ENCODE data around the gene CXXC5. TPM values are rescaled to one million over a fixed set of nuclear protein-coding genes. Genes with fewer than 3 reads are reported as not detected.

The CXXC5 gene
- total and polyA plus RNA-seq, 2 of the 4 experiments (the other 2 are of a cell fraction) = 24.9 to 35.7 TPM

DNA sequence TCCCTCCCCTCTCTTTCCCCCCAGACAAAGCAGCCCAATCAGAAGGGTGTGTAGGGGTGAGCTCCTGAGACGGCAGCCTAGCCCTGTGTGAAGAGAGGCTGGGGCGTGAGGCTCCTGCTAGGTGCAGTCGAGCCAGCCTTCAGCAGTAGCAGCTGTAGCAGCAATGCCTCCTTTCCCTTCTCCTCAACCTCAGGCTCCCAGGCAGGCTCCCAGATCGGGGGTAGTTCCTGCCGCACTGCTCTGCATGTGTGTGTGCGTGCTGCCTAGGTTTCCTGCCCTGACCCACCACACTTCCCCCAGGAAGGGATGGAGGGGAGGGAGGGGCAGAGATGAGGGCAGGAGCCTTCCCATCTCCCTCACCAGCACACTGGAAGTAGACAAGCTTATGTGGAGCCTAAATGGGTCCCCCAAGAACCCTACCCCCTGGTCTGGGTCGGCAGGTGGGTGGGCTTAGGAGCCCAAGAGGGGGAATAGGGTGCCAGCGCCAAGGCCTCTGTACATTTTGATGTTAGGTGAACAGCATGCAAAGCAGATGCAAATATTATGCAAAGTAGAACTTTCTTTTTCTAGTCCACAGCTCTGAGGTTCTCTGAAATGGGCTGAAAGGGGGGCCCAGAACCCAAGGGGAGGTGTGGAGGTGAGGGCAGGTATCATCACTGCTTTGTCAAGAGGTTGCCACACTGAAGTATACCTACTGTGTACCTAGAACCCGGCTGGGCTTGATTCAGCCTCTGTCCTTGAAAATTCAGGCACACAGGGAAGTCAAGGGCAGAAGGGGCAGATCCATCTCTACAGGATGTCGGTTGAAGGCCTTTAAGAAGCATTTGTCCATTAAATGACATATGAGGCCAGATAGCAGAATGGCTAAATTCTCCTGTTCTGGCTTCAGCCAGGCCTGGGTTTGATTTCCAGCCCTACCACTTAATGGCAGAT, 57.8 kb downstream of the CXXC5 start:
- Histone ChIP-seq H3K4me1 (ENCODE audit: control insufficient read depth, insufficient read depth, low read length) (peaks cover 5% of the 10 kb centered on the region; the same call in 1 of the 2 replicates), H3K18ac (ENCODE audit: low read depth, low read length) (no peak overlapping the region), H2BK20ac (ENCODE audit: low read depth, low read length) (no peak overlapping the region), H3K23ac (ENCODE audit: low read depth, low read length) (no peak overlapping the region), H3K36me3 (ENCODE audit: control insufficient read depth, insufficient read depth, low read length) (no peaks in the 10 kb centered on the region), H4K20me1 (ENCODE audit: insufficient read depth, low read length) (no peaks in the 10 kb centered on the region), H3K79me1 (ENCODE audit: low read depth in 1 of 2, low read length in 2 of 2) (no peaks in the 10 kb centered on the region), H3K9ac (ENCODE audit: low read depth, low read length) (no peak overlapping the region), H4K8ac (ENCODE audit: low read depth in 2 of 2, low read length in 2 of 2) (no peak overlapping the region), H3K27me3 (ENCODE audit: control insufficient read depth, insufficient read depth, low read length) (no peaks in the 10 kb centered on the region; the same call in 1 of the 2 replicates), H2BK15ac (ENCODE audit: low read depth, low read length) (no peak overlapping the region), H3K4me2 (ENCODE audit: low read depth, low read length) (no peak overlapping the region), H2AK9ac (replicated peaks; ENCODE audit: low read depth, low read length, poor library complexity) (no peak overlapping the region), H2AFZ (replicated peaks; ENCODE audit: low read length, poor library complexity) (no peak overlapping the region), H3K56ac (ENCODE audit: extremely low read depth, insufficient read depth, low read length) (no peak overlapping the region), H3K9me1 (ENCODE audit: insufficient read depth, low read length) (no peaks in the 10 kb centered on the region), H2BK5ac (ENCODE audit: low read depth, low read length, poor library complexity, severe bottlenecking) (no peak overlapping the region), H2BK120ac (ENCODE audit: low read depth, low read length) (no peak overlapping the region), H3K4ac (ENCODE audit: low read depth, low read length) (no peak overlapping the region), H3K9me3 (ENCODE audit: control insufficient read depth, insufficient read depth, low read length) (peaks cover 4% of the 10 kb centered on the region; the same call in 1 of the 2 replicates), H2AK5ac (ENCODE audit: low read depth, low read length) (no peak overlapping the region), H3K27ac (ENCODE audit: insufficient read depth, low read length) (no peak overlapping the region), H4K91ac (ENCODE audit: insufficient read depth, low read depth, low read length) (no peak overlapping the region), H4K5ac (ENCODE audit: low read depth, low read length) (no peak overlapping the region), H3K14ac (replicated peaks; ENCODE audit: low read depth, low read length) (no peak overlapping the region), H3K4me3 (ENCODE audit: insufficient read depth, low read depth, low read length) (no peak overlapping the region)
- dilution Hi-C loops (cut with HindIII; ENCODE audit: low sequenced_read_pairs, unreplicated experiment) (no loop called here), intact Hi-C loops (cut with micrococcal nuclease) (no loop called here), in situ Hi-C loops (cut with MboI; ENCODE audit: low sequenced_read_pairs) (no loop called here)
- ATAC-seq (ENCODE audit: low read depth) (no peak), DNase-seq (no peak)
- no TSS peak for BruUV-seq (replicated peaks)
- ChIA-PET CTCF (no interaction called here), POLR2A (ENCODE audit: unreplicated experiment) (no interaction called here)
- WGBS, 2 experiments (ENCODE audit: extremely low coverage in 2 of 2, insufficient read length in 1 of 2) = 80% methylated on average over 1 of the region's 10 CpGs; no CpG with 5 or more reads in 1 of the 2 experiments
- TF ChIP-seq MAFK (IDR thresholded peaks at IDR 0.05; ENCODE audit: low read depth, low read length) = no peak
- TF ChIP-seq MXI1 (IDR thresholded peaks at IDR 0.05; ENCODE audit: borderline replicate concordance, low read depth, low read length) = no peak
- no peak for TF ChIP-seq CHD1 (IDR thresholded peaks at IDR 0.05; ENCODE audit: low read depth, low read length)
- no peak for TF ChIP-seq BHLHE40 (IDR thresholded peaks at IDR 0.05; ENCODE audit: low read depth, low read length)
- no peak for TF ChIP-seq RFX5 (IDR thresholded peaks at IDR 0.05; ENCODE audit: low read depth, low read length)
- TF ChIP-seq SMC3 (IDR thresholded peaks at IDR 0.05; ENCODE audit: low read depth, low read length) = no peak
- TF ChIP-seq, protein P1, sequence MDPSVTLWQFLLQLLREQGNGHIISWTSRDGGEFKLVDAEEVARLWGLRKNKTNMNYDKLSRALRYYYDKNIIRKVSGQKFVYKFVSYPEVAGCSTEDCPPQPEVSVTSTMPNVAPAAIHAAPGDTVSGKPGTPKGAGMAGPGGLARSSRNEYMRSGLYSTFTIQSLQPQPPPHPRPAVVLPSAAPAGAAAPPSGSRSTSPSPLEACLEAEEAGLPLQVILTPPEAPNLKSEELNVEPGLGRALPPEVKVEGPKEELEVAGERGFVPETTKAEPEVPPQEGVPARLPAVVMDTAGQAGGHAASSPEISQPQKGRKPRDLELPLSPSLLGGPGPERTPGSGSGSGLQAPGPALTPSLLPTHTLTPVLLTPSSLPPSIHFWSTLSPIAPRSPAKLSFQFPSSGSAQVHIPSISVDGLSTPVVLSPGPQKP (IDR thresholded peaks at IDR 0.05; ENCODE audit: borderline replicate concordance, low read depth, low read length) = no peak
- no peak for TF ChIP-seq CEBPB (IDR thresholded peaks at IDR 0.05; ENCODE audit: low read depth, low read length)
- TF ChIP-seq FOS (IDR thresholded peaks at IDR 0.05; ENCODE audit: low read depth, low read length) = no peak
- TF ChIP-seq, protein P2, sequence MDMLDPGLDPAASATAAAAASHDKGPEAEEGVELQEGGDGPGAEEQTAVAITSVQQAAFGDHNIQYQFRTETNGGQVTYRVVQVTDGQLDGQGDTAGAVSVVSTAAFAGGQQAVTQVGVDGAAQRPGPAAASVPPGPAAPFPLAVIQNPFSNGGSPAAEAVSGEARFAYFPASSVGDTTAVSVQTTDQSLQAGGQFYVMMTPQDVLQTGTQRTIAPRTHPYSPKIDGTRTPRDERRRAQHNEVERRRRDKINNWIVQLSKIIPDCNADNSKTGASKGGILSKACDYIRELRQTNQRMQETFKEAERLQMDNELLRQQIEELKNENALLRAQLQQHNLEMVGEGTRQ (IDR thresholded peaks at IDR 0.05; ENCODE audit: low read depth, low read length) = no peak
- no peak for TF ChIP-seq RAD21 (IDR thresholded peaks at IDR 0.05; ENCODE audit: low read length)
- no peak for TF ChIP-seq MAZ (IDR thresholded peaks at IDR 0.05; ENCODE audit: borderline replicate concordance, low read depth, low read length)
- no peak for TF ChIP-seq RCOR1 (IDR thresholded peaks at IDR 0.05; ENCODE audit: insufficient replicate concordance, low read length)
- TF ChIP-seq NFE2L2 (IDR thresholded peaks at IDR 0.05; ENCODE audit: low read depth, low read length) = no peak
- TF ChIP-seq POLR2A (IDR thresholded peaks at IDR 0.05; ENCODE audit: low read depth, low read length) = no peak

Measured in IMR-90 (cell line).